Hepatocyte (in vitro differentiated cells): ENCODE data around the gene ZBTB8A. TPM values are rescaled to one million over a fixed set of nuclear protein-coding genes. Genes with fewer than 3 reads are reported as not detected.

Experiments
- DNase-seq: peaks from one replicate; pipeline ENCODE4 v3.0.0-alpha.2; 2016; ENCODE audit warnings: low spot score
- H2AFZ ChIP-seq: fragments of 200-600 bp; sonication (generic); 2 replicates; pipeline ENCODE4 v1.6.0; 2016; ENCODE audit warnings: antibody characterized with exemption, mild to moderate bottlenecking
- H3K27ac ChIP-seq: fragments of 200-600 bp; sonication (generic); 2 replicates; pipeline ENCODE4 v1.5.1; 2016; ENCODE audit warnings: mild to moderate bottlenecking
- H3K27me3 ChIP-seq: fragments of 200-600 bp; sonication (generic); 2 replicates; pipeline ENCODE4 v1.6.1; 2016
- H3K36me3 ChIP-seq: fragments of 200-600 bp; sonication (generic); replicated peaks from 2 replicates; pipeline ENCODE4 v1.5.1; 2016; ENCODE audit warnings: low read depth; ENCODE audit not compliant: insufficient read depth
- H3K4me1 ChIP-seq: fragments of 200-600 bp; sonication (generic); 2 replicates; pipeline ENCODE4 v1.5.1; 2016; ENCODE audit warnings: mild to moderate bottlenecking, moderate library complexity; ENCODE audit not compliant: insufficient read depth
- H3K4me2 ChIP-seq: fragments of 200-600 bp; sonication (generic); 2 replicates; pipeline ENCODE4 v1.6.0; 2016
- H3K4me3 ChIP-seq: fragments of 200-600 bp; sonication (generic); 2 replicates; pipeline ENCODE4 v1.5.1; 2016; ENCODE audit warnings: mild to moderate bottlenecking
- H3K79me2 ChIP-seq: fragments of 200-600 bp; sonication (generic); 2 replicates; pipeline ENCODE4 v1.6.0; 2017; ENCODE audit warnings: mild to moderate bottlenecking
- H3K9me2 ChIP-seq: fragments of 200-600 bp; sonication (generic); replicated peaks from 2 replicates; pipeline ENCODE4 v1.6.0; 2017; ENCODE audit warnings: mild to moderate bottlenecking; ENCODE audit not compliant: insufficient read depth
- H3K9me3 ChIP-seq: fragments of 200-600 bp; sonication (generic); 2 replicates; pipeline ENCODE4 v1.5.1; 2016; ENCODE audit warnings: low read depth, mild to moderate bottlenecking
- H4K20me1 ChIP-seq: fragments of 200-600 bp; sonication (generic); 2 replicates; pipeline ENCODE4 v1.6.0; 2016; ENCODE audit warnings: mild to moderate bottlenecking; ENCODE audit not compliant: insufficient read depth, poor library complexity, severe bottlenecking
- EZH2 ChIP-seq: fragments of 200-600 bp; sonication (generic); IDR thresholded peaks from 2 replicates; pipeline ENCODE4 v1.6.1; 2016; ENCODE audit warnings: antibody characterized with exemption, mild to moderate bottlenecking, borderline replicate concordance
- EZH2phosphoT487 ChIP-seq: fragments of 200-600 bp; sonication (generic); IDR thresholded peaks from one replicate; pipeline ENCODE4 v1.6.1; 2018; ENCODE audit warnings: antibody characterized with exemption, mild to moderate bottlenecking, low read depth, moderate library complexity; ENCODE audit not compliant: unreplicated experiment, severe bottlenecking
- WGBS: methylation state at CpG from one replicate; pipeline ENCODE4 v1.1.6; 2016; ENCODE audit warnings: low lambda C conversion rate; ENCODE audit errors: missing lambda C conversion rate; 5-methylcytosine and 5-hydroxymethylcytosine counted together
- polyA plus RNA-seq: library from polyadenylated mRNA; unstranded; fragments of >200 nt; fragmentation: Nextera tagmentation; extraction: Ambion mirVana; gene quantifications from 2 replicates; pipeline ENCODE4 v1.2.1, GENCODE V29; 2016
- small RNA-seq: library from RNA; depleted of rRNA; stranded (forward); fragments of <200 nt; gene quantifications from one replicate; pipeline ENCODE3, GENCODE V24; 2014
- total RNA-seq: library from RNA; depleted of rRNA; stranded (reverse); fragments of >200 nt; gene quantifications from 2 replicates; pipeline ENCODE4 v1.2.3, GENCODE V29; 2014
- TF ChIP-seq, protein P1 (sequence below): fragments of 200-600 bp; sonication (generic); IDR thresholded peaks from 2 replicates; pipeline ENCODE4 v1.5.1; 2016; ENCODE audit warnings: antibody characterized with exemption, mild to moderate bottlenecking; ENCODE audit not compliant: poor library complexity

Gene ZBTB8A
- total and polyA plus RNA-seq, 2 experiments from 2014 or later, result 3.7 to 5.7 TPM

DNA sequence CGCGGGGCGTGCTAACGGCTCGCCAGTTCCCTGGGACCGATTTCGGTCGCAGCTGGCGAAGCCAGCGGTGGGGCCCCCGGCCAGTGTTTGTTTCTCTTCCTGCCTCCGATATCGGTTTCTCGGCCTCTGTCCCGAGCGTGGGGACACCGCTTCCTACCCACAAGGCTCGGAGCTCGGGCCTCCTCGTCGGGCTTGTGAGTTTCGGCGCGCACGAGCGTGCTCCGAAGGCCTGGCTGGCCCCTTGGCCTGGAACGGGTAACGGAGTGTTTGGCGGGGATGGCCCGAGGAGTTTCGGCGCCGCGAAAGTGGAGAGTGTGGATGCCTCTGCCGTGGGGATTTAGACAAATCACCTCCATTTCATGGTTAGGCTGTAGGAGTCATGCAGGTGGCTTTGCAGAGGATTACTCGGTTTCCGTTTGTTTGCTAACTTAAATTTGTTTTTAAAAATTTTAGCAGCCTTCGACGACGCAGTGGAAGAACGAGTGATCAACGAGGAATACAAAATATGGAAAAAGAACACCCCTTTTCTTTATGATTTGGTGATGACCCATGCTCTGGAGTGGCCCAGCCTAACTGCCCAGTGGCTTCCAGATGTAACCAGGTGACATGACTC lies 112.3 kb downstream of the ZBTB8A start:
- no peak for DNase-seq
- peaks cover 4% of the 10 kb centered on the region for H3K36me3 ChIP-seq
- H3K27ac ChIP-seq, result peak overlapping the region; percentile 96
- H4K20me1 ChIP-seq, result peaks cover 30% of the 10 kb centered on the region
- no peaks in the 10 kb centered on the region for H3K9me3 ChIP-seq
- peaks cover 82% of the 10 kb centered on the region for H3K79me2 ChIP-seq
- H3K4me3 ChIP-seq, result peak overlapping the region; percentile 76
- H2AFZ ChIP-seq, result peak overlapping the region; percentile 77
- H3K27me3 ChIP-seq, result no peaks in the 10 kb centered on the region
- WGBS, result 3% methylated on average over 43 of the region's 43 CpGs
- peaks cover 21% of the 10 kb centered on the region for H3K4me1 ChIP-seq
- no peak for TF ChIP-seq EZH2phosphoT487
- TF ChIP-seq, protein P1, sequence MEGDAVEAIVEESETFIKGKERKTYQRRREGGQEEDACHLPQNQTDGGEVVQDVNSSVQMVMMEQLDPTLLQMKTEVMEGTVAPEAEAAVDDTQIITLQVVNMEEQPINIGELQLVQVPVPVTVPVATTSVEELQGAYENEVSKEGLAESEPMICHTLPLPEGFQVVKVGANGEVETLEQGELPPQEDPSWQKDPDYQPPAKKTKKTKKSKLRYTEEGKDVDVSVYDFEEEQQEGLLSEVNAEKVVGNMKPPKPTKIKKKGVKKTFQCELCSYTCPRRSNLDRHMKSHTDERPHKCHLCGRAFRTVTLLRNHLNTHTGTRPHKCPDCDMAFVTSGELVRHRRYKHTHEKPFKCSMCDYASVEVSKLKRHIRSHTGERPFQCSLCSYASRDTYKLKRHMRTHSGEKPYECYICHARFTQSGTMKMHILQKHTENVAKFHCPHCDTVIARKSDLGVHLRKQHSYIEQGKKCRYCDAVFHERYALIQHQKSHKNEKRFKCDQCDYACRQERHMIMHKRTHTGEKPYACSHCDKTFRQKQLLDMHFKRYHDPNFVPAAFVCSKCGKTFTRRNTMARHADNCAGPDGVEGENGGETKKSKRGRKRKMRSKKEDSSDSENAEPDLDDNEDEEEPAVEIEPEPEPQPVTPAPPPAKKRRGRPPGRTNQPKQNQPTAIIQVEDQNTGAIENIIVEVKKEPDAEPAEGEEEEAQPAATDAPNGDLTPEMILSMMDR, result peak; percentile 4
- TF ChIP-seq EZH2, result no peak
- no peaks in the 10 kb centered on the region for H3K9me2 ChIP-seq
- H3K4me2 ChIP-seq, result peak overlapping the region; percentile 90

- DNase-seq, result no peak
- TF ChIP-seq EZH2phosphoT487 (no peak), EZH2 (no peak)
- TF ChIP-seq, protein P1, result no peak
- H3K4me2 ChIP-seq, result peak overlapping the region; percentile 90
- WGBS, result 88% methylated on average over 16 of the region's 16 CpGs
- H3K27me3 ChIP-seq, result no peaks in the 10 kb centered on the region
- no peaks in the 10 kb centered on the region for H3K9me3 ChIP-seq
- peak overlapping the region; percentile 96 for H3K27ac ChIP-seq
- peak overlapping the region; percentile 76 for H3K4me3 ChIP-seq
- H3K9me2 ChIP-seq, result no peaks in the 10 kb centered on the region
- peaks cover 4% of the 10 kb centered on the region for H3K36me3 ChIP-seq
- no peak overlapping the region for H2AFZ ChIP-seq
- H3K4me1 ChIP-seq, result peaks cover 21% of the 10 kb centered on the region
- peaks cover 30% of the 10 kb centered on the region for H4K20me1 ChIP-seq
- peaks cover 86% of the 10 kb centered on the region for H3K79me2 ChIP-seq
These were observed 113.2 kb downstream of the ZBTB8A start for GRCh38 chr1:32652244-32652962.

Small RNA genes within 50 kb of the gene (small RNA-seq; reads per million reads assigned to genes)
- gene RF00019, result not detected

Other genes with a start within 250 kb of the ZBTB8A start
- gene HDAC1, start 247.3 kb upstream of the ZBTB8A start, total RNA-seq, result 94.6 and 95.8 TPM in 2 replicates
- 108 and 117 TPM in 2 replicates for gene HDAC1, start 247.3 kb upstream of the ZBTB8A start, polyA plus RNA-seq
- gene MARCKSL1, start 203.2 kb upstream of the ZBTB8A start, total RNA-seq, result 143 and 149 TPM in 2 replicates
- gene MARCKSL1, start 203.2 kb upstream of the ZBTB8A start, polyA plus RNA-seq, result 346 and 358 TPM in 2 replicates
- 4.2 and 5.4 TPM in 2 replicates for gene FAM229A, start 176.9 kb upstream of the ZBTB8A start, total RNA-seq
- 3.4 and 5.2 TPM in 2 replicates for gene FAM229A, start 176.9 kb upstream of the ZBTB8A start, polyA plus RNA-seq
- gene TSSK3, start 176.9 kb upstream of the ZBTB8A start, total RNA-seq, result 1.4 TPM in 1 of 2 replicates, not detected in the other
- 1.4 and 1.5 TPM in 2 replicates for gene TSSK3, start 176.9 kb upstream of the ZBTB8A start, polyA plus RNA-seq
- gene BSDC1, start 145.0 kb upstream of the ZBTB8A start, total RNA-seq, result 69.6 and 80.5 TPM in 2 replicates
- gene BSDC1, start 145.0 kb upstream of the ZBTB8A start, polyA plus RNA-seq, result 56.2 and 65.7 TPM in 2 replicates
- 0.36 and 0.90 TPM in 2 replicates for gene ZBTB8B, start 74.4 kb upstream of the ZBTB8A start, total RNA-seq
- 0.22 and 0.28 TPM in 2 replicates for gene ZBTB8B, start 74.4 kb upstream of the ZBTB8A start, polyA plus RNA-seq
- gene ZBTB8OS, start 111.1 kb downstream of the ZBTB8A start, total RNA-seq, result 65.1 and 70.1 TPM in 2 replicates
- 62.7 and 64.6 TPM in 2 replicates for gene ZBTB8OS, start 111.1 kb downstream of the ZBTB8A start, polyA plus RNA-seq
- gene RBBP4, start 111.8 kb downstream of the ZBTB8A start, total RNA-seq, result 139 and 147 TPM in 2 replicates
- 167 and 177 TPM in 2 replicates for gene RBBP4, start 111.8 kb downstream of the ZBTB8A start, polyA plus RNA-seq
- 7.6 and 9.0 TPM in 2 replicates for gene SYNC, start 163.3 kb downstream of the ZBTB8A start, total RNA-seq
- 6.8 and 6.9 TPM in 2 replicates for gene SYNC, start 163.3 kb downstream of the ZBTB8A start, polyA plus RNA-seq